Natural killer cell treated with Interleukin-12 subunit alpha and Interleukin-12 subunit beta and Interleukin-15 and Interleukin-18, amount 100 ng/mL, for 72 hours (primary cell): ENCODE results near the gene INPP4B. TPM values are rescaled to one million over a fixed set of nuclear protein-coding genes. Genes with fewer than 3 reads are reported as not detected.

Source experiments
- ATAC-seq, 2 donors: fragments of 150-1000 bp; cut with Tn5 transposase in 1 of 2; sonication (Bioruptor Pico), chemical (Tn5 transposase) in 1 of 2; 2 replicates each; pipeline ENCODE4 v1.10.0; 2021
- DNase-seq: peaks from one replicate; pipeline ENCODE4 v3.0.0; 2022; ENCODE audit warnings: low spot score
- H3K27ac Mint-ChIP-seq, 2 donors: 1 replicate in 1 of 2; 2 replicates in 1 of 2; pipeline ENCODE4 v1.8.0; 2022; ENCODE audit warnings: mixed read lengths in 2 of 2, mild to moderate bottlenecking in 1 of 2, moderate library complexity in 1 of 2
- H3K27me3 Mint-ChIP-seq, 2 donors: 1 replicate in 1 of 2; 2 replicates in 1 of 2; pipeline ENCODE4 v1.8.0; 2022; ENCODE audit warnings: mixed read lengths in 2 of 2
- H3K36me3 Mint-ChIP-seq: one replicate; pipeline ENCODE4 v1.8.0; 2022; ENCODE audit warnings: mixed read lengths
- H3K4me1 Mint-ChIP-seq, 2 donors: 1 replicate in 1 of 2; 2 replicates in 1 of 2; pipeline ENCODE4 v1.8.0; 2022; ENCODE audit warnings: low read depth in 2 of 2, mixed read lengths in 2 of 2, mild to moderate bottlenecking in 1 of 2
- H3K4me3 Mint-ChIP-seq: one replicate; pipeline ENCODE4 v1.8.0; 2022; ENCODE audit warnings: mixed read lengths
- H3K9me3 Mint-ChIP-seq: 2 replicates; pipeline ENCODE4 v1.8.0; 2022; ENCODE audit warnings: mixed read lengths
- total RNA-seq, 2 donors: library from RNA; stranded (reverse); gene quantifications; one replicate each; pipeline ENCODE4 v1.2.3, GENCODE V29; 2022

INPP4B gene
- total RNA-seq, 2 donors from 2014 or later: 3.2 to 25.6 TPM

DNA sequence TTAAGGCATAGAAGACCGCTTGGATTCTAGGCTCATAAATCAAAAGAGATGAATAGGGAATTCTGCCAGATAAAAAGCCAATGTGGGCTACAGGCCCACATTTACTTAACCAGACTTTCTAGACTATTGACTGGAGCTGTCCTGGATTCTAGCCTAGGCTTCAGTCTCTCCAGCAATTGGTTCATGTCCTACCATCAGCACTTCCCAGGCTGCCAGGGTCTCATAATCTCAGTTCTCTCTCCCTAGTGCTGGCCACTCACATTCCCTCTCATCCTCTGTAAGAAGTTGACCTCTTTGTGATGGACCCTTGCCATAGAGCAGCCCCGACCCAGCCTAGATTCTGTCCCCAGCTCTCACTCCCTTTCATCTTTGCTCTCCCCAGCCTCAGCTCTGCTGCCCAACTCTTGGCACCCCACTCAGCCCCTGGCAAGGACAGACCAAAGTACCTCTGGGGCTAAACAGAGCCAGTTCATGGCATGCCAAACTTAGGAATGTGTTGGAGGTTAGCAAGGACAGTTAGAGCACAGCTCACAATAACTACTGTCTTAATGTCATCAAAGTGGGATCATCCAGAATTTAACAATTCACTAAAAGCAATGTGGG is 396.2 kb downstream of the INPP4B start:
- Mint-ChIP-seq H3K4me1 (no peaks in the 10 kb centered on the region), H3K9me3 (no peaks in the 10 kb centered on the region), H3K4me3 (no peak overlapping the region), H3K36me3 (no peaks in the 10 kb centered on the region), H3K27me3 (no peaks in the 10 kb centered on the region), H3K27ac (no peak overlapping the region)
- peak in 1 of 2 donors; percentile 40 for ATAC-seq
- no peak for DNase-seq

DNA sequence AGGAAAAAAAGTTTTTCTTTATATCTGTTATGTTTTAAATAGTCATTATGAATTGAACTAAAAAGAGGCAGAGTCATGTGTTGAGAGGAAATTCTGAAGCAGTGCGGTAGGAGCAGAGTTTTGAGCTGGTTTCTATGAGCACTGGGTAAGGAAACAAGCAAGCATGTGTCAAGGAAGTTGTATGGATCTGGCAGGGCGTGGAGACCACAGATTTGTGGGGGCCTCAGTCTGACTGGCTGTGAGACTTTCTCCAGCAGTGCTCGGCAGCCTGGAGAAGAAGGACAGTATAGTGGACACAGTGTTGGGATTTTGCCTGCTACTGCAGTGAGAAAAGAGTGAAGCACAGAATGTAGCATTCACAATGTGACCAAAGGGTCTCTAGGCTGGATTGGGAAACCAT is 399.1 kb downstream of the INPP4B start:
- peak in 1 of 2 donors; percentile 20 for ATAC-seq
- no peak overlapping the region for H3K27ac Mint-ChIP-seq
- H3K9me3 Mint-ChIP-seq: peaks cover 5% of the 10 kb centered on the region
- H3K4me1 Mint-ChIP-seq: peaks cover 0 to 5% of the 10 kb centered on the region in 2 donors
- no peak for DNase-seq
- no peak overlapping the region for H3K4me3 Mint-ChIP-seq
- no peaks in the 10 kb centered on the region for H3K27me3 Mint-ChIP-seq
- H3K36me3 Mint-ChIP-seq: no peaks in the 10 kb centered on the region

DNA sequence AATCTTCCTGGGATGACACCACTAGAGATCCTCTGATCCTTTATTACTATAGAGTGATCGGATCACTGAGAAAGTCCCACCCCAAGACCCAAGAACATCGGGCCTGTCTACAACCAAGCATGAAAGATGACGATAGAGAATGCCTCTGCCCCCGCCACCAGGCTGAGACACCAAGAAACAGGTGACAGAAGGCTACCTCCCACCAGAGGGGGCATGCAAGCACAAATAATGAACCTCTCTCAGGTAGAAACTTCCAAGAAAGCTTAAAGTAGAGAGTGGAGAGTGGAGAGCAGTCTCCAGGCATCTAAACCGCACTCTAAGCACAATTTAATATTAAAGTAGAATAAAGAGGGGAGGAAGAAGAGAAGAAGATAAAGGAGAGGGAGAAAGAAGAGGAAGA is 402.6 kb downstream of the INPP4B start:
- Mint-ChIP-seq H3K4me1 (peaks cover 0 to 5% of the 10 kb centered on the region in 2 donors), H3K4me3 (no peak overlapping the region), H3K36me3 (no peaks in the 10 kb centered on the region), H3K9me3 (peaks cover 5% of the 10 kb centered on the region), H3K27me3 (no peaks in the 10 kb centered on the region), H3K27ac (no peak overlapping the region)
- DNase-seq (no peak), ATAC-seq (no peak)

DNA sequence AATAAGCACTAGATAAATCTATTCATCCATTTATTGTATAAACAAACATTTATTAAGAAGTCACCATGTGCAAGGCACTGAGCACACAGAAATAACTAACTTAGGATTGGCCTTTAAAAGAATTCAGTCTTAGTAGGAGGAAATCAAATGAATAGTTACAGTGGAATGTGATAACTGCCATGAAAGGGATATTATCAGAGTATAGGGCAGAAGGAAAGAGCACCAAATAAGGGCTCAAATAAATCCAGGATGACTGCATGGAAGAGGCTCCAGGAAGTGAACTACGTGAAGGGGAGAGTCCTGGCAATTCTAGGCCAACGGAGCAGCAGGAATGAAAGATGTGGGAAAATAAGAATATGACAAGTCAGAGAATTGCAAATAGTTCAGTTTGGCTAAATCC is 406.0 kb downstream of the INPP4B start:
- Mint-ChIP-seq H3K36me3 (no peaks in the 10 kb centered on the region), H3K4me3 (no peak overlapping the region), H3K27ac (no peak overlapping the region), H3K4me1 (peaks cover 0 to 5% of the 10 kb centered on the region in 2 donors), H3K27me3 (no peaks in the 10 kb centered on the region), H3K9me3 (peaks cover 7% of the 10 kb centered on the region)
- DNase-seq (no peak), ATAC-seq (no peak)

DNA sequence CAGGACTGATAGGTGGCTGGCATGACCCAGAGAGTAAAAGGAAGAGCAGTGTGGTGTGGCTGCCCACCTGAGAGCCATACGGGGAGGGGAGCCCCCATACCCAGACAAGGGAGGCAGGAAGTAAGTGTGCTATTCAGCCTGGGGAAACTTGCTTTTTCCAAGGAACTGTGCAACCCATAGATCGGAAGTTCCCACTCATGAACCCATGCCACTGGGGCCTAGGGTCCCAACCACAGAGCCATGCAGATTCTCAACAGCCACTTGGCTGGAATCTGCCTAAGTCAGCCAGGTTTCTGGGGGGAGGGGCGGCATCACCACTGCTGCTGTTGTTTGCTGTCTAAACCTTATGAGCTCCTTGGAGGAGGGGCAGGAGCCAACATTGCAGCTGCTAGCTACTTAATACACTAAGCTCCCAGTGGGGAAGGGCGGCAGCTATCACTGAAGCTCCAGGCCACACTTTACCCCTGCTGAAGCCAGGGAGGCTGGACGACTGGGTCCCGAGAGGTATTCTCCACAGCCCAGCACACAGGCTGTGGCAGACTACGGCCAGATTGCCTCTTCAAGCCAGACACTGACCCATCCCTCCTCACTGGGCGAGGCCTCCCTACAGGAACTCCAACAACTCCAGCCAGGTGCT is 410.4 kb downstream of the INPP4B start:
- Mint-ChIP-seq H3K4me3 (no peak overlapping the region), H3K9me3 (peaks cover 2% of the 10 kb centered on the region), H3K27ac (no peak overlapping the region), H3K36me3 (no peaks in the 10 kb centered on the region), H3K4me1 (no peaks in the 10 kb centered on the region), H3K27me3 (no peaks in the 10 kb centered on the region)
- ATAC-seq (no peak), DNase-seq (no peak)

DNA sequence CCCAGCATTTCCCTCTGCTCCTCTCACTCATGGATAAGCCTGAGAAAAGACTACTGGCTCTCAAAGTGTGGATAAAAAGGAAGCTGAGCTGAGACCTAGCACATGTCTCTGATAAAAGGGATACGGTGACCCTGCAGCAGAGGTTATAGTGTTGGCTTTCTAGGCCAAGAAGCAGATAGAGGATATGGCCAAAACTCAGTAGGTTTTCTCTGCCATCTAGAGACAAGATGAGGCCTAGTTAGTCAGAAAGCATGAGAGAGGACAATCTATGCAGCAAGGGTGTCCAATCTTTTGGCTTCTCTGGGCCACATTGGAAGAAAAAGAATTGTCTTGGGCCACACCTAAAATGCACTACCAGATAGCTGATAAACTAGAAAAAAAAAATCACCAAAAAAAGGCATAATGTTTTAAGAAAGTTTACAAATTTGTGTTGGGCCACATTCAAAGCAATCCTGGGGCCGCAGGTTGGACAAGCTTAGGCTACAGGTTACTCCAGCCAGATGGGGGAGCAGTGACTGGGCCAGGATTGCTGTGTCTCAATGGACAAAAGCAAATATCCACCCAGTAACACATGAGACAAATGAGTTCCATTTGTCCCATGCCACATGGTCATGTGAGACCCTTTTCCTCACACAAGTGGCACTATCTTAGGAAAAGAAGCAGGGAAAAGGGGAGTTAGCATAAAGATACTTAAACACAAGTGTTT is 411.4 kb downstream of the INPP4B start:
- H3K27ac Mint-ChIP-seq: no peak overlapping the region
- no peak for ATAC-seq
- H3K27me3 Mint-ChIP-seq: no peaks in the 10 kb centered on the region
- peaks cover 2% of the 10 kb centered on the region for H3K9me3 Mint-ChIP-seq
- H3K4me3 Mint-ChIP-seq: no peak overlapping the region
- DNase-seq: no peak
- no peaks in the 10 kb centered on the region for H3K4me1 Mint-ChIP-seq
- no peaks in the 10 kb centered on the region for H3K36me3 Mint-ChIP-seq

DNA sequence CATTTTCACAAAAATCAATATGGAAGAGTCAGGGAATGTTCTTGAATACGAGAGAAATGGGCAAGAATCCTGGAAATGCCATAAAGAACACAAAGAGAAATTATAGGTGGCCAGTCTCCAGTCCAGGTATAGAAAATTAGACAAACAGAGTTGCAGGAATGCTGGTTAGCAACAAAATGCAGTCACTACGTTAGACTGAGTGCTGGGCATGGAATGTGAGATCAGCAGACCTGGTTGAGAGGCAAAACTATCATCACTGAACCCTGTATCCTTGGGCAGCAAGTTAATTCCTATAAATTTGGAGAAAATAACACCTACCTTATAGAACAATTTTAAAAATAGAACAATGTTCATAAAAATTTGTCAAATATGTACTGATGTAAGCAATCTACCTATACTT is 417.4 kb downstream of the INPP4B start:
- no peak for DNase-seq
- no peaks in the 10 kb centered on the region for H3K36me3 Mint-ChIP-seq
- no peaks in the 10 kb centered on the region for H3K27me3 Mint-ChIP-seq
- no peak for ATAC-seq
- H3K9me3 Mint-ChIP-seq: peaks cover 3% of the 10 kb centered on the region
- no peak overlapping the region for H3K27ac Mint-ChIP-seq
- H3K4me3 Mint-ChIP-seq: no peak overlapping the region
- H3K4me1 Mint-ChIP-seq: no peaks in the 10 kb centered on the region

DNA sequence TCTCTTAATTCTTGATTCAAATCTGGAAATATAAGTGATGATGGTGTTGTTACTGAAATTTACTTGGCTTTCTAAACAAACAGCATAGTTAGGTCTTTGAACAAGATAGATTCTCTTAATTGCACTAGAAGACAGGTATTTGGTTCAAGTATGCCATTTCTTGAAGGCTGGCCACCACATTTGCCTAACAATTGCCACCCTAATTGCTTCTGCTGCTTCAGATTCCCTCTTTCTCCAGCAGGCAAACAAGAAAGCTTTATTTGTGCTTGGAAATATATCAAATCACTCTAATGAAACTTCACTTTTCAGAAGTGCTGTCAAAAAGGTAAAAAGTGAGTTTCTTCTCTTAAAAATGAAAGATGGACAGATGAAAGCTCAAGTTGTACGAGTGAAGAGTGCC is 418.6 kb downstream of the INPP4B start:
- H3K4me1 Mint-ChIP-seq: no peaks in the 10 kb centered on the region
- H3K9me3 Mint-ChIP-seq: peaks cover 3% of the 10 kb centered on the region
- ATAC-seq (no peak), DNase-seq (no peak)
- no peak overlapping the region for H3K27ac Mint-ChIP-seq
- H3K27me3 Mint-ChIP-seq: no peaks in the 10 kb centered on the region
- no peak overlapping the region for H3K4me3 Mint-ChIP-seq
- H3K36me3 Mint-ChIP-seq: no peaks in the 10 kb centered on the region

DNA sequence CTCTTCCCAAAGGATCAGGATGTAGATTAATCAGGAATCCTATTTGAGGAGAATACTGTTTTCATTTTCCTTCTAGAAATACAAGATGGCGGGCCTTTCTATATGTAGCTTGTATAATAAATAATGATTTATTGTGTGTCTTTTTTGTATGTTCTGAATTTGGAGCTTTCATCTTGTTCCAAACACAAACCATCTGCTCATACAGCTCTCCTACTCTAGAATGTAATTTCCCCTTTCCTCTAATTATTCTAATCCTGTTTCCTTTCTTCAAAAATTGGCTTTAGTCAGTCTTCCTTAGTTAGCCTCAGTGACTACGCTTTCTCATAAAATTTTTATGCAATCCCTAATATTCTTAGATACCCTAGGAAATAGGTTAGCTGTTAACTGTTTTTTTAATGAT is 422.2 kb downstream of the INPP4B start:
- H3K27me3 Mint-ChIP-seq: no peaks in the 10 kb centered on the region
- no peaks in the 10 kb centered on the region for H3K4me1 Mint-ChIP-seq
- H3K9me3 Mint-ChIP-seq: peaks cover 3% of the 10 kb centered on the region
- no peak overlapping the region for H3K4me3 Mint-ChIP-seq
- ATAC-seq: no peak
- H3K27ac Mint-ChIP-seq: no peak overlapping the region
- DNase-seq: no peak
- no peaks in the 10 kb centered on the region for H3K36me3 Mint-ChIP-seq

DNA sequence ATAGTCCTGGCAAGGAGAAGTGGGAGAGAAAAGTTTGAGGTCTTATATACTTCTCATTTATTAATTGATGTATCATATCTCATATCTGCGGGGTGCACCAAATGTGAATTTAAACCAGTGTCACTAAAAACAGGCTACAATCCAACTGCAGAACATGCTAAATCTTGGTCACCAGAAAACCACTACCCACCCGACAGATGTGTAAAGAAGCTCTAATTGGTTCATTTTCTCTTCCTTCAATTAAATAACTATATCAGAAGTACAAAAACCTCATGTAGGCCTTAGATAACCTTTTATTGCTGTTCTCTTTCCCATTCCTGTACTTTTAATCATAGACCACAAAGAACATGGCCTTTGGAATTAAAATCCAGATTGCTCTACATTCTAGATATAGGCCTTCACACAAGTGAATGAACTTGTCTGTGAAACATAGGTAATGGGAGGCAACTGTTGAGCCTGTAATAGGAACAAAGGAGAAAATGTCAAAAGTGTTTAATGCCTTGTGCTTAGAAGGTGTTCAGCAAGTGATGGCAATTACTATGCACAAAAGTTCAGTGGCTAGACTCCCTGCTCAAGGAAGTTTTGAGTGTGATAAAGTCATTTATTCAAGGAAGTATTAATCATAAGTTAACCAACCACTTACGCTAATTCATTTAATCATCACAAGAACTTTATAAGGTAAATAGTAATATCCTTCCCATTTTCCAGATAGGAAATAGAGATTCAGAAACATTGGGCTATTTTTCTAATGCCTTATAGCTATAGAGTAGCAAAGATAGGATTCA is 425.6 kb downstream of the INPP4B start:
- Mint-ChIP-seq H3K27ac (no peak overlapping the region), H3K9me3 (peaks cover 3% of the 10 kb centered on the region), H3K36me3 (no peaks in the 10 kb centered on the region), H3K4me3 (no peak overlapping the region), H3K27me3 (no peaks in the 10 kb centered on the region), H3K4me1 (peaks cover 5 to 12% of the 10 kb centered on the region in 2 donors)
- no peak for DNase-seq
- no peak for ATAC-seq

DNA sequence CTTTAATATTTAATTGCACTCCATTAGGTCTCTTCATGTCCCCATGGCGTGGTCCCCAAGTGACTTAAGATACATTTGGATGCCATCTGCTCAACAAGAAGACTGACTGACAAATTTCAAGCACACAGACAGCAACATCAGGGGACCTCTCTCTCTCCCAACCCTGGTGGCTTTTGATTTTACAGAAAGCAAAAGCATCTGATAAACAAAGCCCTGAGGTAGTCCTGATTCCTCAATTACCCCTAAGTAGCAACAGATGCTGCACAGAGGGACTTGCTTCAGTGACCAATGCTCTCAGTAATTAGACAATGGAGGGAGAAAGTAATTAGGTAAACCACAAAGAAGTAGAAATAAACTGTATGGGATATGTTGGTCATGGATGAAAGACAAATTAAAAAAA is 426.4 kb downstream of the INPP4B start:
- H3K4me1 Mint-ChIP-seq: peaks cover 5 to 12% of the 10 kb centered on the region in 2 donors
- H3K4me3 Mint-ChIP-seq: no peak overlapping the region
- H3K36me3 Mint-ChIP-seq: peaks cover 3% of the 10 kb centered on the region
- no peak overlapping the region for H3K27ac Mint-ChIP-seq
- no peak for DNase-seq
- no peaks in the 10 kb centered on the region for H3K27me3 Mint-ChIP-seq
- no peak for ATAC-seq
- peaks cover 1% of the 10 kb centered on the region for H3K9me3 Mint-ChIP-seq

DNA sequence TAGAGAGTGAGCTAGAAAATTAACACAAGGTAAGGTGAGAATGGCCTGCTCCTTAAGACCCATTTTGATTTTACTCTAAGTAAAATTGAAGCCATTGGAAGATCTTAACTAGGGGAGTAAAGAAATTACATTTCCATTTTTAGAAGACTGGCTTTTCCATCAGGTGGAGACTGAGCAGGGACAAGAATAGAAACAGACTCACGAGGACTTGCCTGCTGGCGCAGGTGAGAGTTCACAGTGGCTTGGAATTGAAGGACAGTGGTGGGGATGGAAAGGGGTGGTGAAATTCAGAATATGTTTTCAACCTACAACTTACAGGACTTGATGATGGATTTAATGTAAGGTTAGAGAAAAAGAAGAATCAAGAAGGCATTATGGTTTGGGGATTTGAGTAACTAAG is 427.4 kb downstream of the INPP4B start:
- Mint-ChIP-seq H3K36me3 (peaks cover 7% of the 10 kb centered on the region), H3K9me3 (peaks cover 4% of the 10 kb centered on the region), H3K27ac (peak overlapping the region in 1 of 2 donors; percentile 12), H3K4me1 (peaks cover 5 to 12% of the 10 kb centered on the region in 2 donors), H3K27me3 (no peaks in the 10 kb centered on the region), H3K4me3 (no peak overlapping the region)
- DNase-seq: no peak
- ATAC-seq: no peak

DNA sequence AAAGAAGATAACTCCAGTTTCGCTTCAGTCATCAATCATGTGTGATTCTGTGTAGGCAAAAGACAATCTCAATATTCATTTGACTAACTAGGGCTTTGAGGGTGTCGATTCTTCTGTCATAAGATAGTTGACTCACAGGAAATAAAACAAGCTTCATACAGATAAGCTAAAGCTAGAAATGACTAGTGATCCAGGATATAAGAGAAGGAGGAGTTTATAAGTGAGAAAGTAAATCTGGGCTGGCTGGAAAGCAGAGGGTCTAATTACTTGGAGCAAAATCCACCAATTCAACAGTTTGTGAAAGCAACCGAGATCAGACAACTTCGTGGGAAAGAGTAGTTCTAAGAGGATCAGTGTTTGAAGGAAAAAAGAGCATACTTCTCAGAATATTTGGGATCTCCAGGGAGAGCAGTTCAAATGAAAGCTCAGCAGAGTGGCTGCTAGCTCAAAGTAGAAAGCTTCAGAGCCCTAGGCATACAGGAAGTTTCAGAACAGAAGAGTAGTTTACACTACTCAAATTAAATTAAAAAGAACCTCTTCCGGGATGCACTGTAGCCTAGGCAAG is 429.3 kb downstream of the INPP4B start:
- peak; percentile 89 to 96 for ATAC-seq
- Mint-ChIP-seq H3K36me3 (peaks cover 7% of the 10 kb centered on the region), H3K9me3 (peaks cover 8% of the 10 kb centered on the region), H3K4me3 (peak overlapping the region; percentile 77), H3K4me1 (peaks cover 5 to 12% of the 10 kb centered on the region in 2 donors), H3K27ac (peak overlapping the region; percentile 65 to 91), H3K27me3 (peaks cover 0 to 3% of the 10 kb centered on the region in 2 donors)
- no peak for DNase-seq
